HCT116 (cell line): ENCODE results near the gene MRPS18A.

Experiments
- CEBPB ChIP-seq: IDR thresholded peaks from 2 replicates; pipeline ENCODE4 v1.6.1; 2012; ENCODE audit warnings: low read depth
- ELF1 ChIP-seq: IDR thresholded peaks from 2 replicates; pipeline ENCODE4 v1.6.1; 2012; ENCODE audit warnings: low read depth, borderline replicate concordance
- EZH2 ChIP-seq: fragments of 200-600 bp; sonication (generic); IDR thresholded peaks from 2 replicates; pipeline ENCODE4 v1.6.1; 2017; ENCODE audit warnings: antibody characterized with exemption, mixed run types
- EZH2phosphoT487 ChIP-seq: fragments of 200-600 bp; IDR thresholded peaks from 2 replicates; pipeline ENCODE4 v1.6.1; 2018; ENCODE audit warnings: antibody characterized with exemption, borderline replicate concordance
- MAX ChIP-seq: IDR thresholded peaks from 2 replicates; pipeline ENCODE4 v1.6.1; 2012
- POLR2A ChIP-seq: IDR thresholded peaks from 2 replicates; pipeline ENCODE4 v1.7.0; 2011; ENCODE audit warnings: borderline replicate concordance; ENCODE audit not compliant: insufficient read depth, insufficient read length; ENCODE audit errors: extremely low read depth
- POLR2AphosphoS5 ChIP-seq: IDR thresholded peaks from 2 replicates; pipeline ENCODE4 v1.6.1; 2011; ENCODE audit warnings: mild to moderate bottlenecking, low read depth, low read length, moderate library complexity
- RAD21 ChIP-seq: IDR thresholded peaks from 2 replicates; pipeline ENCODE4 v1.6.1; 2012; ENCODE audit warnings: low read depth, mild to moderate bottlenecking
- SIN3A ChIP-seq: IDR thresholded peaks from 2 replicates; pipeline ENCODE4 v1.6.1; 2012; ENCODE audit warnings: low read depth
- SP1 ChIP-seq: IDR thresholded peaks from 2 replicates; pipeline ENCODE4 v1.6.1; 2012; ENCODE audit warnings: low read depth
- ZBTB33 ChIP-seq: IDR thresholded peaks from 2 replicates; pipeline ENCODE4 v1.6.1; 2011; ENCODE audit warnings: mild to moderate bottlenecking, low read length, moderate library complexity; ENCODE audit not compliant: insufficient replicate concordance; ENCODE audit errors: extremely low read depth
- ZFX ChIP-seq: fragments of 450-650 bp; IDR thresholded peaks from 2 replicates; pipeline ENCODE4 v1.6.1; 2017
- TF ChIP-seq, protein P1 (sequence below), 3 experiments: fragments of 200-600 bp in 1 of 3; sonication (generic) in 1 of 3; IDR thresholded peaks in 2 of 3; conservative IDR thresholded peaks in 1 of 3; 2 replicates each; pipeline ENCODE4 v1.5.1; 2012 to 2017; ENCODE audit warnings: low read depth in 2 of 3, low read length in 2 of 3, antibody characterized with exemption in 1 of 3, borderline replicate concordance in 1 of 3, control low read depth in 1 of 3, mild to moderate bottlenecking in 1 of 3, mixed read lengths in 1 of 3, mixed run types in 1 of 3, moderate library complexity in 1 of 3; ENCODE audit not compliant: insufficient read depth in 1 of 3
- TF ChIP-seq, protein P2 (sequence below): IDR thresholded peaks from 2 replicates; pipeline ENCODE4 v1.6.1; 2012; ENCODE audit warnings: low read depth

- TF ChIP-seq, protein P1, sequence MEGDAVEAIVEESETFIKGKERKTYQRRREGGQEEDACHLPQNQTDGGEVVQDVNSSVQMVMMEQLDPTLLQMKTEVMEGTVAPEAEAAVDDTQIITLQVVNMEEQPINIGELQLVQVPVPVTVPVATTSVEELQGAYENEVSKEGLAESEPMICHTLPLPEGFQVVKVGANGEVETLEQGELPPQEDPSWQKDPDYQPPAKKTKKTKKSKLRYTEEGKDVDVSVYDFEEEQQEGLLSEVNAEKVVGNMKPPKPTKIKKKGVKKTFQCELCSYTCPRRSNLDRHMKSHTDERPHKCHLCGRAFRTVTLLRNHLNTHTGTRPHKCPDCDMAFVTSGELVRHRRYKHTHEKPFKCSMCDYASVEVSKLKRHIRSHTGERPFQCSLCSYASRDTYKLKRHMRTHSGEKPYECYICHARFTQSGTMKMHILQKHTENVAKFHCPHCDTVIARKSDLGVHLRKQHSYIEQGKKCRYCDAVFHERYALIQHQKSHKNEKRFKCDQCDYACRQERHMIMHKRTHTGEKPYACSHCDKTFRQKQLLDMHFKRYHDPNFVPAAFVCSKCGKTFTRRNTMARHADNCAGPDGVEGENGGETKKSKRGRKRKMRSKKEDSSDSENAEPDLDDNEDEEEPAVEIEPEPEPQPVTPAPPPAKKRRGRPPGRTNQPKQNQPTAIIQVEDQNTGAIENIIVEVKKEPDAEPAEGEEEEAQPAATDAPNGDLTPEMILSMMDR (IDR thresholded peaks at IDR 0.05 in 2 of 3, conservative IDR thresholded peaks at IDR 0.05 in 1 of 3; ENCODE audit: borderline replicate concordance in 1 of 3, insufficient read depth in 1 of 3, low read depth in 2 of 3, low read length in 2 of 3), result no peak
- TF ChIP-seq EZH2 (no peak), POLR2AphosphoS5 (no peak), ZBTB33 (no peak), POLR2A (no peak), ELF1 (no peak), ZFX (no peak), RAD21 (no peak), SP1 (no peak), MAX (no peak), SIN3A (no peak), EZH2phosphoT487 (no peak), CEBPB (no peak)
- TF ChIP-seq, protein P2, sequence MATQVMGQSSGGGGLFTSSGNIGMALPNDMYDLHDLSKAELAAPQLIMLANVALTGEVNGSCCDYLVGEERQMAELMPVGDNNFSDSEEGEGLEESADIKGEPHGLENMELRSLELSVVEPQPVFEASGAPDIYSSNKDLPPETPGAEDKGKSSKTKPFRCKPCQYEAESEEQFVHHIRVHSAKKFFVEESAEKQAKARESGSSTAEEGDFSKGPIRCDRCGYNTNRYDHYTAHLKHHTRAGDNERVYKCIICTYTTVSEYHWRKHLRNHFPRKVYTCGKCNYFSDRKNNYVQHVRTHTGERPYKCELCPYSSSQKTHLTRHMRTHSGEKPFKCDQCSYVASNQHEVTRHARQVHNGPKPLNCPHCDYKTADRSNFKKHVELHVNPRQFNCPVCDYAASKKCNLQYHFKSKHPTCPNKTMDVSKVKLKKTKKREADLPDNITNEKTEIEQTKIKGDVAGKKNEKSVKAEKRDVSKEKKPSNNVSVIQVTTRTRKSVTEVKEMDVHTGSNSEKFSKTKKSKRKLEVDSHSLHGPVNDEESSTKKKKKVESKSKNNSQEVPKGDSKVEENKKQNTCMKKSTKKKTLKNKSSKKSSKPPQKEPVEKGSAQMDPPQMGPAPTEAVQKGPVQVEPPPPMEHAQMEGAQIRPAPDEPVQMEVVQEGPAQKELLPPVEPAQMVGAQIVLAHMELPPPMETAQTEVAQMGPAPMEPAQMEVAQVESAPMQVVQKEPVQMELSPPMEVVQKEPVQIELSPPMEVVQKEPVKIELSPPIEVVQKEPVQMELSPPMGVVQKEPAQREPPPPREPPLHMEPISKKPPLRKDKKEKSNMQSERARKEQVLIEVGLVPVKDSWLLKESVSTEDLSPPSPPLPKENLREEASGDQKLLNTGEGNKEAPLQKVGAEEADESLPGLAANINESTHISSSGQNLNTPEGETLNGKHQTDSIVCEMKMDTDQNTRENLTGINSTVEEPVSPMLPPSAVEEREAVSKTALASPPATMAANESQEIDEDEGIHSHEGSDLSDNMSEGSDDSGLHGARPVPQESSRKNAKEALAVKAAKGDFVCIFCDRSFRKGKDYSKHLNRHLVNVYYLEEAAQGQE, result no peak
These were observed 12.7 kb downstream of the MRPS18A start for GRCh38 chr6:43674921-43675320.
